Lower lobe of right lung (tissue), 2 donors: ENCODE measurements around the gene SETSIP. TPM values are rescaled to one million over a fixed set of nuclear protein-coding genes. Genes with fewer than 3 reads are reported as not detected.
"Not testable (repeated sequence)": the region's sequence is repeated elsewhere in the genome, so short reads cannot be mapped to it uniquely, and the experiment has no call there.

Source experiments
- ATAC-seq, 2 donors: fragments of 200-7000 bp; cut with Tn5 transposase; one replicate each; pipeline ENCODE4 v1.9.1; 2020 to 2022; ENCODE audit warnings: mild to moderate bottlenecking in 2 of 2, moderate library complexity in 2 of 2
- DNase-seq: peaks from one replicate; pipeline ENCODE4 v3.0.0-alpha.2; 2020
- H3K27ac ChIP-seq: fragments of 200-600 bp; one replicate; pipeline ENCODE4 v1.8.0; 2022
- H3K27me3 ChIP-seq: fragments of 200-600 bp; one replicate; pipeline ENCODE4 v1.8.0; 2022; ENCODE audit warnings: low read depth
- H3K36me3 ChIP-seq: fragments of 200-600 bp; one replicate; pipeline ENCODE4 v1.8.0; 2022; ENCODE audit warnings: mild to moderate bottlenecking
- H3K4me1 ChIP-seq: fragments of 200-600 bp; one replicate; pipeline ENCODE4 v1.8.0; 2022
- H3K4me3 ChIP-seq: fragments of 200-600 bp; one replicate; pipeline ENCODE4 v1.8.0; 2022; ENCODE audit warnings: mild to moderate bottlenecking
- H3K9me3 ChIP-seq: fragments of 200-600 bp; one replicate; pipeline ENCODE4 v1.8.0; 2022
- intact Hi-C: fragments of 100-400 bp; cut with DNase I; formaldehyde crosslinking; loops from one replicate; pipeline ENCODE4 v1.11.0; 2022
- total RNA-seq: library from RNA; stranded (reverse); fragmentation: NEBNext Ultra II Directional; extraction: Animal tissue kit (Norgen Biotek cat#: 25700); gene quantifications from one replicate; pipeline ENCODE4 v1.2.1, GENCODE V29; 2021
- TF ChIP-seq, protein P1 (sequence below): fragments of 200-600 bp; IDR thresholded peaks from one replicate; pipeline ENCODE4 v1.8.0; 2022; ENCODE audit warnings: antibody characterized with exemption, mild to moderate bottlenecking
- donor health status: DM: no; HTN: yes; CAD: no; lungs with severe emphysema.

Gene SETSIP
- total RNA-seq, 1 donor from 2014 or later = not detected

DNA sequence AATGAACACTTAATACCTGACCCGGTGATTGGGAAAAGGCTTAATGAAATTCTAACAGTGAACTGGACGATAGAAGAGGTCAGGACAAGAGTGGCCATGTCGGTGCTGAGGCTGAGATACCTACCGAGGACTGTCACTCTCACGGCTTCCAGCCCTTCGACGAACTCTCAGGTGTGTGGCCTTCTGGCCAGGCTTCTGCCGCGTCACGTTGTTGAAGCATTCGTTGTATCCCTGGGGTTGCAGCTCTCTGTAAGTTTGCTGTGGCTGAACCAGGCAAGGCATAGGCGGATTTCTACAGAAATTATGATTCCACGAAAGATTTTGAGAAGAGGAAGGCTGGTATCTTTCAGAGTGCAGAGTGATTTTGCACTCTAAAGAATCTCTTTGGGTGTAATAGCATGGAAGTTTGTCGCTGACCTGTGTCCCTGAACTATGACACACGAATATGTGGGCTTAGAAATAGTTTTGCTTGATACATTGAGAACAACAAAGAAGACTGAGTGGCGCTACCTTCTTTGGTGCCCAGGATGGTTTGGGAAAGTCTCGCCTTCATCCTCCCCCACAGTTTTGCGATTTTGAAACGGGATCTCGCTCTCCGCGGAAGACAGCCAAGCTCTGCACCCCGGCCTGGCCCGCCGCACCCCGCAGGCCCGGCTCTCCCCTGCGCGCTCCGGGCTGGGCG lies 45.8 kb downstream of the SETSIP start:
- TF ChIP-seq, protein P1, sequence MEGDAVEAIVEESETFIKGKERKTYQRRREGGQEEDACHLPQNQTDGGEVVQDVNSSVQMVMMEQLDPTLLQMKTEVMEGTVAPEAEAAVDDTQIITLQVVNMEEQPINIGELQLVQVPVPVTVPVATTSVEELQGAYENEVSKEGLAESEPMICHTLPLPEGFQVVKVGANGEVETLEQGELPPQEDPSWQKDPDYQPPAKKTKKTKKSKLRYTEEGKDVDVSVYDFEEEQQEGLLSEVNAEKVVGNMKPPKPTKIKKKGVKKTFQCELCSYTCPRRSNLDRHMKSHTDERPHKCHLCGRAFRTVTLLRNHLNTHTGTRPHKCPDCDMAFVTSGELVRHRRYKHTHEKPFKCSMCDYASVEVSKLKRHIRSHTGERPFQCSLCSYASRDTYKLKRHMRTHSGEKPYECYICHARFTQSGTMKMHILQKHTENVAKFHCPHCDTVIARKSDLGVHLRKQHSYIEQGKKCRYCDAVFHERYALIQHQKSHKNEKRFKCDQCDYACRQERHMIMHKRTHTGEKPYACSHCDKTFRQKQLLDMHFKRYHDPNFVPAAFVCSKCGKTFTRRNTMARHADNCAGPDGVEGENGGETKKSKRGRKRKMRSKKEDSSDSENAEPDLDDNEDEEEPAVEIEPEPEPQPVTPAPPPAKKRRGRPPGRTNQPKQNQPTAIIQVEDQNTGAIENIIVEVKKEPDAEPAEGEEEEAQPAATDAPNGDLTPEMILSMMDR = no peak
- H3K9me3 ChIP-seq = no peaks in the 10 kb centered on the region
- ATAC-seq (no peak), DNase-seq (no peak)
- H3K4me3 ChIP-seq = peak overlapping the region; percentile 60
- H3K27ac ChIP-seq = no peak overlapping the region
- H3K27me3 ChIP-seq = peaks cover 11% of the 10 kb centered on the region
- peaks cover 3% of the 10 kb centered on the region for H3K4me1 ChIP-seq
- intact Hi-C loops = no loop called here
- H3K36me3 ChIP-seq = no peaks in the 10 kb centered on the region

DNA sequence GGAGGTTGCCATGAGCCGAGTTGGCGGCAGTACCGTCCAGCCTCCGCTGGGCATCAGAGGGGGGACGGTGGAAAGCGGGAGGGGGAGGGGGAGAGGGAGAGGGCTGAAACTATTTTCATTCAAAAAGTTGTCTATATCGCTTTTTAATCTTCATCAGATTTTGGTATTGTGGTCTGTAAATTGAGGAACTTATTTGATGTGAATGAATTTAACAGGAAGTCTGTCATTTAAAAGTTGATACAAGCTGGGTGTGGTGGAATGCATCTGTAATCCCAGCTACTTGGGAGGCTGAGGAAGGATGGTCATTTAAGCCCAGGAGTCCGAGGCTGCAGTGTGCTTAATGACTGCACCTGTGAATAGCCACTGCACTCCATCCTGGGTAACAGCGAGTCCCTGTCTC lies 48.4 kb downstream of the SETSIP start:
- ATAC-seq (no peak), DNase-seq (no peak)
- TF ChIP-seq, protein P1 = no peak
- Histone ChIP-seq H3K27me3 (peaks cover 11% of the 10 kb centered on the region), H3K36me3 (no peaks in the 10 kb centered on the region), H3K27ac (no peak overlapping the region), H3K4me3 (no peak overlapping the region), H3K9me3 (no peaks in the 10 kb centered on the region), H3K4me1 (peaks cover 3% of the 10 kb centered on the region)
- intact Hi-C loops = no loop called here

DNA sequence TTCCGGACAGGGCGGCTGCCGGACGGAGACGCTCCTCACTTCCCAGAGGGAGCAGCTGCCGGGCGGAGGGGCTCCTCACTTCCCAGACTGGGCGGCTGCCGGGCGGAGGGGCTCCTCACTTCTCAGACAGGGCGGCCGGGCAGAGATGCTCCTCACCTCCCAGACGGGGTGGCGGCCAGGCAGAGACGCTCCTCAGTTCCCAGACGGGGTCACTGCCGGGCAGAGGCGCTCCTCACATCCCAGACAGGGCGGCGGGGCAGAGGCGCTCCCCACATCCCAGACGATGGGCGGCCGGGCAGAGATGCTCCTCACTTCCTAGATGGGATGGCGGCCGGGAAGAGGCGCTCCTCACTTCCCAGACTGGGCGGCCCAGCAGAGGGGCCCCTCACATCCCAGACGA lies 49.2 kb downstream of the SETSIP start:
- ATAC-seq, H3K4me1 ChIP-seq, intact Hi-C loops, H3K36me3 ChIP-seq, H3K27ac ChIP-seq, DNase-seq, H3K9me3 ChIP-seq, H3K4me3 ChIP-seq: not testable (repeated sequence)
- peaks cover 11% of the 10 kb centered on the region for H3K27me3 ChIP-seq

Other genes with a start within 250 kb of the SETSIP start
- 51.7 TPM for gene TGFBR3, start 189.3 kb downstream of the SETSIP start, total RNA-seq
- not detected for gene BRDT, start 126.0 kb downstream of the SETSIP start, total RNA-seq
- 0.59 TPM for gene EPHX4, start 45.4 kb downstream of the SETSIP start, total RNA-seq
- gene BTBD8, start 4.9 kb upstream of the SETSIP start, total RNA-seq = 5.5 TPM
- gene C1orf146, start 142.5 kb upstream of the SETSIP start, total RNA-seq = not detected
- 6.5 TPM for gene GLMN, start 223.6 kb upstream of the SETSIP start, total RNA-seq
- gene RPAP2, start 223.6 kb upstream of the SETSIP start, total RNA-seq = 20.0 TPM